ENCODE measurements around the gene SPATA21. TPM values are rescaled to one million over a fixed set of nuclear protein-coding genes. Genes with fewer than 3 reads are reported as not detected.

The SPATA21 gene
- polyA plus RNA-seq, 1 donor from 2014 or later = 0.15 TPM

DNA sequence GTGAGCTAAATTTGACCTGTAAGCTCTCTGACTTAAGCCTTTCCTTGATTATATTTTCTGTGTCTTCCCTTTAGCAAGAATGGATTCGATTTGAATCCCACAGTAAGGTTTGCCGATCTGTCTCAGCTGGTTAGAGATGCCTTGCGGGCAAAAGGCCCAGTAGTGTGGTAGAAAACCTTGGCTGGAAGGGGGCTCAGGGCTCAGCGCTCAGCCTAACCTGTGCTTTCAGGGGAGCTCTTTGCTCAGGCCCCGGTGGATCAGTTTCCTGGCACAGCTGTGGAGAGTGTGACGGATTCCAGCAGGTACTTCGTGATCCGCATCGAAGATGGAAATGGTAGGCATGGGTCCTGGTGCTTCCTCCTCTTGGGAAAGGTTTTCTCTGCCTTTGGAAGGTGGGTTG lies 10.4 kb upstream of the SPATA21 start:
- H2AFZ ChIP-seq (ENCODE audit: low read depth, low read length) = no peak overlapping the region
- no peak overlapping the region for H3K27ac ChIP-seq (ENCODE audit: low read length)
- H3K36me3 ChIP-seq (ENCODE audit: insufficient read depth, low read length) = no peaks in the 10 kb centered on the region
- no peaks in the 10 kb centered on the region for H3K9me2 ChIP-seq (ENCODE audit: insufficient read depth, low read length)
- H3K9me3 ChIP-seq (ENCODE audit: low read length) = no peaks in the 10 kb centered on the region
- peaks cover 10% of the 10 kb centered on the region for H3K79me2 ChIP-seq (replicated peaks; ENCODE audit: insufficient read depth, low read length)
- no peak overlapping the region for H3K4me2 ChIP-seq (ENCODE audit: low read length)
- no peak overlapping the region for H3K4me3 ChIP-seq (ENCODE audit: low read length)
- no peaks in the 10 kb centered on the region for H3K27me3 ChIP-seq (ENCODE audit: insufficient read depth, low read depth, low read length)
- no peaks in the 10 kb centered on the region for H4K20me1 ChIP-seq (ENCODE audit: insufficient read depth)
- TF ChIP-seq POLR2AphosphoS5 (IDR thresholded peaks at IDR 0.05) (no peak), EZH2 (IDR thresholded peaks at IDR 0.05; ENCODE audit: borderline replicate concordance, insufficient read depth, low read length, poor library complexity, severe bottlenecking) (no peak), RAD21 (conservative IDR thresholded peaks at IDR 0.05) (no peak), TAF1 (IDR thresholded peaks at IDR 0.05; ENCODE audit: low read depth) (no peak), SMC3 (conservative IDR thresholded peaks at IDR 0.05; ENCODE audit: poor library complexity) (no peak)
- no peak overlapping the region for H3K9ac ChIP-seq (ENCODE audit: low read length)
- no peaks in the 10 kb centered on the region for H3F3A ChIP-seq (ENCODE audit: insufficient read depth, low read length, poor library complexity, severe bottlenecking)

- Histone ChIP-seq H3K9me3 (ENCODE audit: low read length) (no peaks in the 10 kb centered on the region), H3K9me2 (ENCODE audit: insufficient read depth, low read length) (no peaks in the 10 kb centered on the region), H3F3A (ENCODE audit: insufficient read depth, low read length, poor library complexity, severe bottlenecking) (no peaks in the 10 kb centered on the region), H3K27ac (ENCODE audit: low read length) (no peak overlapping the region), H3K36me3 (ENCODE audit: insufficient read depth, low read length) (no peaks in the 10 kb centered on the region), H2AFZ (ENCODE audit: low read depth, low read length) (no peak overlapping the region), H3K4me2 (ENCODE audit: low read length) (no peak overlapping the region), H3K9ac (ENCODE audit: low read length) (no peak overlapping the region), H3K79me2 (replicated peaks; ENCODE audit: insufficient read depth, low read length) (peaks cover 25% of the 10 kb centered on the region), H4K20me1 (ENCODE audit: insufficient read depth) (no peaks in the 10 kb centered on the region), H3K4me3 (ENCODE audit: low read length) (no peak overlapping the region), H3K27me3 (ENCODE audit: insufficient read depth, low read depth, low read length) (no peaks in the 10 kb centered on the region)
- TF ChIP-seq EZH2 (IDR thresholded peaks at IDR 0.05; ENCODE audit: borderline replicate concordance, insufficient read depth, low read length, poor library complexity, severe bottlenecking) = no peak
- TF ChIP-seq MXI1 (conservative IDR thresholded peaks at IDR 0.05; ENCODE audit: poor library complexity, severe bottlenecking) = no peak
- TF ChIP-seq POLR2AphosphoS5 (IDR thresholded peaks at IDR 0.05) = no peak
- no peak for TF ChIP-seq CTCF (IDR thresholded peaks at IDR 0.05; ENCODE audit: poor library complexity, severe bottlenecking)
- TF ChIP-seq TAF1 (IDR thresholded peaks at IDR 0.05; ENCODE audit: low read depth) = no peak
- TF ChIP-seq EP300 (conservative IDR thresholded peaks at IDR 0.05; ENCODE audit: poor library complexity, severe bottlenecking) = no peak
Observed at GRCh38 chr1:16446116-16446515, 8.9 kb upstream of the SPATA21 start.

- H3K27ac ChIP-seq (ENCODE audit: low read length) = no peak overlapping the region
- H3K9ac ChIP-seq (ENCODE audit: low read length) = no peak overlapping the region
- H3K9me3 ChIP-seq (ENCODE audit: low read length) = no peaks in the 10 kb centered on the region
- TF ChIP-seq POLR2AphosphoS5 (IDR thresholded peaks at IDR 0.05) (no peak), EZH2 (IDR thresholded peaks at IDR 0.05; ENCODE audit: borderline replicate concordance, insufficient read depth, low read length, poor library complexity, severe bottlenecking) (no peak), RAD21 (conservative IDR thresholded peaks at IDR 0.05) (no peak), SMC3 (conservative IDR thresholded peaks at IDR 0.05; ENCODE audit: poor library complexity) (no peak), TAF1 (IDR thresholded peaks at IDR 0.05; ENCODE audit: low read depth) (no peak), CTCF (IDR thresholded peaks at IDR 0.05; ENCODE audit: poor library complexity, severe bottlenecking) (no peak), MXI1 (conservative IDR thresholded peaks at IDR 0.05; ENCODE audit: poor library complexity, severe bottlenecking) (no peak), EP300 (conservative IDR thresholded peaks at IDR 0.05; ENCODE audit: poor library complexity, severe bottlenecking) (no peak)
- TF ChIP-seq, protein P1, sequence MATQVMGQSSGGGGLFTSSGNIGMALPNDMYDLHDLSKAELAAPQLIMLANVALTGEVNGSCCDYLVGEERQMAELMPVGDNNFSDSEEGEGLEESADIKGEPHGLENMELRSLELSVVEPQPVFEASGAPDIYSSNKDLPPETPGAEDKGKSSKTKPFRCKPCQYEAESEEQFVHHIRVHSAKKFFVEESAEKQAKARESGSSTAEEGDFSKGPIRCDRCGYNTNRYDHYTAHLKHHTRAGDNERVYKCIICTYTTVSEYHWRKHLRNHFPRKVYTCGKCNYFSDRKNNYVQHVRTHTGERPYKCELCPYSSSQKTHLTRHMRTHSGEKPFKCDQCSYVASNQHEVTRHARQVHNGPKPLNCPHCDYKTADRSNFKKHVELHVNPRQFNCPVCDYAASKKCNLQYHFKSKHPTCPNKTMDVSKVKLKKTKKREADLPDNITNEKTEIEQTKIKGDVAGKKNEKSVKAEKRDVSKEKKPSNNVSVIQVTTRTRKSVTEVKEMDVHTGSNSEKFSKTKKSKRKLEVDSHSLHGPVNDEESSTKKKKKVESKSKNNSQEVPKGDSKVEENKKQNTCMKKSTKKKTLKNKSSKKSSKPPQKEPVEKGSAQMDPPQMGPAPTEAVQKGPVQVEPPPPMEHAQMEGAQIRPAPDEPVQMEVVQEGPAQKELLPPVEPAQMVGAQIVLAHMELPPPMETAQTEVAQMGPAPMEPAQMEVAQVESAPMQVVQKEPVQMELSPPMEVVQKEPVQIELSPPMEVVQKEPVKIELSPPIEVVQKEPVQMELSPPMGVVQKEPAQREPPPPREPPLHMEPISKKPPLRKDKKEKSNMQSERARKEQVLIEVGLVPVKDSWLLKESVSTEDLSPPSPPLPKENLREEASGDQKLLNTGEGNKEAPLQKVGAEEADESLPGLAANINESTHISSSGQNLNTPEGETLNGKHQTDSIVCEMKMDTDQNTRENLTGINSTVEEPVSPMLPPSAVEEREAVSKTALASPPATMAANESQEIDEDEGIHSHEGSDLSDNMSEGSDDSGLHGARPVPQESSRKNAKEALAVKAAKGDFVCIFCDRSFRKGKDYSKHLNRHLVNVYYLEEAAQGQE (IDR thresholded peaks at IDR 0.05; ENCODE audit: borderline replicate concordance) = no peak
- no peak overlapping the region for H3K4me3 ChIP-seq (ENCODE audit: low read length)
- H4K20me1 ChIP-seq (ENCODE audit: insufficient read depth) = no peaks in the 10 kb centered on the region
- peaks cover 29% of the 10 kb centered on the region for H3K79me2 ChIP-seq (replicated peaks; ENCODE audit: insufficient read depth, low read length)
- no peaks in the 10 kb centered on the region for H3K9me2 ChIP-seq (ENCODE audit: insufficient read depth, low read length)
- H3F3A ChIP-seq (ENCODE audit: insufficient read depth, low read length, poor library complexity, severe bottlenecking) = no peaks in the 10 kb centered on the region
- no peaks in the 10 kb centered on the region for H3K36me3 ChIP-seq (ENCODE audit: insufficient read depth, low read length)
- no peak overlapping the region for H3K4me2 ChIP-seq (ENCODE audit: low read length)
- no peak overlapping the region for H2AFZ ChIP-seq (ENCODE audit: low read depth, low read length)
- no peaks in the 10 kb centered on the region for H3K27me3 ChIP-seq (ENCODE audit: insufficient read depth, low read depth, low read length)
Observed at GRCh38 chr1:16445052-16445451, 7.8 kb upstream of the SPATA21 start.

All from neural cell (in vitro differentiated cells).